Stomach smooth muscle (tissue), 2 donors: ENCODE results near the gene PSME2.

Experiments
- H3K27ac ChIP-seq: one replicate; pipeline ENCODE4 v1.7.0; 2013; ENCODE audit warnings: mild to moderate bottlenecking, low read length, inconsistent platforms
- H3K27me3 ChIP-seq, 2 donors: one replicate each; pipeline ENCODE4 v1.7.0; 2013; ENCODE audit warnings: low read length in 2 of 2; ENCODE audit not compliant: insufficient read depth in 2 of 2, control insufficient read depth in 1 of 2
- H3K36me3 ChIP-seq, 2 donors: one replicate each; pipeline ENCODE4 v1.7.0; 2013; ENCODE audit warnings: low read length in 2 of 2; ENCODE audit not compliant: control insufficient read depth in 2 of 2, insufficient read depth in 2 of 2
- H3K4me1 ChIP-seq: one replicate; pipeline ENCODE4 v1.7.0; 2013; ENCODE audit warnings: low read length; ENCODE audit not compliant: control insufficient read depth, insufficient read depth
- H3K4me3 ChIP-seq, 2 donors: one replicate each; pipeline ENCODE4 v1.7.0; 2013; ENCODE audit warnings: low read length in 2 of 2
- H3K9ac ChIP-seq, 2 donors: one replicate each; pipeline ENCODE4 v1.7.0; 2013; ENCODE audit warnings: low read length in 2 of 2, mild to moderate bottlenecking in 1 of 2
- H3K9me3 ChIP-seq, 2 donors: one replicate each; pipeline ENCODE4 v1.7.0; 2013; ENCODE audit warnings: low read length in 2 of 2; ENCODE audit not compliant: control insufficient read depth in 2 of 2
- donor health status: healthy.
- donor health status: Pancreatic carcinoma.

The PSME2 gene

DNA sequence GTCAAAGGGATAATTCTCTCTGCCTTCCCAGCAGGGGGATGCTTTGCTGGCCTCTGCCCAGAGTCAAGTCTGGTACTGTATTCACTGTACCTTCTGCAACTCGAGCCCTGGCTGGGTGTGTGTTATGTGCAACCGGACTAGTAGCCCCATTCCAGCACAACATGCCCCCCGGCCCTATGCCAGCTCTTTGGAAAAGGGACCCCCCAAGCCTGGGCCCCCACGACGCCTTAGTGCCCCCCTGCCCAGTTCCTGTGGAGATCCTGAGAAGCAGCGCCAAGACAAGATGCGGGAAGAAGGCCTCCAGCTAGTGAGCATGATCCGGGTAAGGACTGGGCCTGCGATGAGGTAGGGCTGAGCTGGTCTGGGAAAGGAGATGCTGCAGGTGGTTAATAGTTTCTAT, 4.2 kb upstream of the PSME2 start:
- no peak overlapping the region for H3K27ac ChIP-seq
- H3K36me3 ChIP-seq, result peaks cover 38% of the 10 kb centered on the region in 2 donors
- no peak overlapping the region for H3K4me3 ChIP-seq
- no peaks in the 10 kb centered on the region for H3K9me3 ChIP-seq
- H3K27me3 ChIP-seq, result no peaks in the 10 kb centered on the region
- no peak overlapping the region for H3K9ac ChIP-seq
- peaks cover 24% of the 10 kb centered on the region for H3K4me1 ChIP-seq

DNA sequence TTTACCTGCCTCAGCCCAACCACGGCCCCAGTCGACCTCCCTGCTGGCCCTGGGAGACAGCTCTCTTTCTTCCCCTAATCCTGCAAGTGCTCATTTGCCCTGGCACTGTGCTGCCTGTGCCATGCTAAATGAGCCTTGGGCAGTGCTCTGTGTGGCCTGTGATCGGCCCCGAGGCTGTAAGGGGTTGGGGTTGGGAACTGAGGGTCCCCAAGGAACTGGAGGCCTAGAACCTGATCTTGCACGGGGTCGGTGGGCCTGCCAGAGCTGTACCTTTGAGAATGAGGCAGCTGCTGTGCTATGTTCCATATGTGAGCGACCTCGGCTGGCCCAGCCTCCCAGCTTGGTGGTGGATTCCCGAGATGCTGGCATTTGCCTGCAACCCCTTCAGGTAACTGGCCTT, 3.7 kb upstream of the PSME2 start:
- peaks cover 29% of the 10 kb centered on the region for H3K4me1 ChIP-seq
- peaks cover 33% of the 10 kb centered on the region in 2 donors for H3K36me3 ChIP-seq
- peak overlapping the region in 1 of 2 donors; percentile 36 for H3K9ac ChIP-seq
- H3K27ac ChIP-seq, result no peak overlapping the region
- H3K27me3 ChIP-seq, result no peaks in the 10 kb centered on the region
- H3K4me3 ChIP-seq, result no peak overlapping the region
- H3K9me3 ChIP-seq, result no peaks in the 10 kb centered on the region

DNA sequence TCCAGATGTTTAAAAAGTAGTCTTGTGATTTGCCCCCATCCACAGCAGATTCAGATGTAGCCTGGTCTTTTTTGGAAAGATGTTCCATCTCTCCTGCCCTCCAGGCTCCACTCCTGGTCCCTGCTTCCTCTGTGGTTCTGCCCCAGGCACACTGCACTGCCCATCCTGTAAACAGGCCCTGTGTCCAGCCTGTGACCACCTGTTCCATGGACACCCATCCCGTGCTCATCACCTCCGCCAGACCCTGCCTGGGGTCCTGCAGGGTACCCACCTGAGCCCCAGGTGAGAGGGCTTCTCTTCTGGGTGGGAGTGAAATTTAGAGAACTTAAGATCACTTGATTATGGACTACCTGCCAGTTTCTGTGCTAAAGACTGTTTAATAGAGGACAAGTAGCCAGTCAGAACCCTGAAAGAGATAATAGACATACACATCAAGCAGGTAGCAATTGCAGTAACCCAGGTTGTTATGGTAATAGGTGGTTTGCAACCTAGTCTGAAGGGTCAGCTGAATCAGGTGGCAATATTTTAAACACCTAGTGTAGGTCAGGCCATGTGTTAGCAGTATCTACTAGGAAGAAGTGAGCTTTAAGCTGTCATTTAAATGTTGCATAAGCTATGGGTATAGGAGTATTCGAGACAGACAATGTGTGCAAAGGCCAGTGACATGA, 3.0 kb upstream of the PSME2 start:
- H3K9me3 ChIP-seq, result no peaks in the 10 kb centered on the region
- peak overlapping the region in 1 of 2 donors; percentile 36 for H3K9ac ChIP-seq
- H3K27me3 ChIP-seq, result no peaks in the 10 kb centered on the region
- peaks cover 33% of the 10 kb centered on the region for H3K4me1 ChIP-seq
- H3K4me3 ChIP-seq, result no peak overlapping the region
- peaks cover 27 to 28% of the 10 kb centered on the region in 2 donors for H3K36me3 ChIP-seq
- no peak overlapping the region for H3K27ac ChIP-seq

DNA sequence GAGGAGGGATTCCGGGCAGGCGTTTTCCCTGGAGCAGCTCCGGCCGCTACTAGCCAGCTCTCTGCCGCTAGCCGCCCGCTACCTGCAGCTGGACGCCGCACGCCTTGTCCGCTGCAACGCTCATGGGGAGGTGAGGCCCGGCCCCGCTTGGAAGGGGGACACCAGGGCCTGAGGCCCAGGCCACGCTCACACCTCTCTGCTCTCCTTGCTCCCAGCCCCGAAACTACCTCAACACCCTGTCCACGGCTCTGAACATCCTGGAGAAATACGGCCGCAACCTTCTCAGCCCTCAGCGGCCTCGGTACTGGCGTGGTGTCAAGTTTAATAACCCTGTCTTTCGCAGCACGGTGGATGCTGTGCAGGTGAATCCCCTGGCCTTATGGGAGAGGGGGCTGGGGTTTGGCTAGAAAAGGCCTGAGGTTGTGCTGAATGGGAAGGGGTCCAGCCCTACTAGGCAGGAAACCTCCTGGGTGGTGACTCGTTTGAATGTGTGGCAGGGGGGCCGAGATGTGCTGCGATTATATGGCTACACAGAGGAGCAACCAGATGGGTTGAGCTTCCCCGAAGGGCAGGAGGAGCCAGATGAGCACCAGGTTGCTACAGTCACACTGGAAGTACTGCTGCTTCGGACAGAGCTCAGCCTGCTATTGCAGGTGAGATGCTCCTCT, 1.5 kb upstream of the PSME2 start:
- H3K36me3 ChIP-seq, result peaks cover 27 to 35% of the 10 kb centered on the region in 2 donors
- H3K4me1 ChIP-seq, result peaks cover 33% of the 10 kb centered on the region
- peak overlapping the region; percentile 88 for H3K27ac ChIP-seq
- H3K4me3 ChIP-seq, result peak overlapping the region; percentile 95 to 100
- no peaks in the 10 kb centered on the region for H3K9me3 ChIP-seq
- H3K9ac ChIP-seq, result peak overlapping the region; percentile 79 to 93
- H3K27me3 ChIP-seq, result no peaks in the 10 kb centered on the region

DNA sequence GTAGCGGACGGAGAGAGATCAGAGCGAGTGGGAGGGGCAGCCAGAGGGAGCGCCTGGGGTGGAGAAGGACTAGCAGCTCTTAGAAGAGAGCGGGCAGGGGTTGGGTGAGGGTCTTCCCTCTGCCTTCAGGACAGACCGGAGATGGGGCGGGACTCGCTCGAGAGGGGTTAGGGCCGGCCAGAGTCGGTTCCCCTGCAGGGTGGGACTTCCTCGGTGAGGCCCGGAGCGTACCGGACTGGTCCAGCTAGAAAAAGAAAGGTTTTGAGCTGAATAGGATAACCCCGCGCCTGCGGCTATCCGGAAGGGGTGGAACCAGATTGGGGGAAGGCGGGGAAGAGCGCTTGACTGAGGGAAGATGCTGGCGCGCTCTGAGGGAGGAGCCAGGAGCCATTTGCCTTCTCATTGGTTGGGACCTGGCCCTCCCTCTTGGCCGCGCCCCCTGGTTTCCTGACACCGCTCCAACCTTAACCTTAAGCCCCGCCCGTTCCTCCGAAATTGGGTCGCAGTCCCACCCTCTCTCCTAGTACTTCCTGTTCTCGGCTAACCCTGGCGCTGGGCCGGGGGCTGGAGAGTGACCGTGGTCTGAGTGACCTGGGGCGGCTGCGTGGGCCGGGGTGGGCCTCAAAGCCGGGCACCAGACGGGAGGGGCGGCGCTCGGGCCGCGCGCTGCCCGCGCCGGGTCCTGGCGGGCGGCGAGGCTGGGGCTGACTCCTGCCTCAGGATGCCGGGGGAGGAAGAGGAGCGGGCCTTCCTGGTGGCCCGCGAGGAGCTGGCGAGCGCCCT, 759 bp upstream of the PSME2 start, which contains the start of gene RNF31:
Gene RNF31 (plus strand): TSS at position 521 of the 783 bp plus-strand sequence. CDS start 201 bp downstream, at position 722.
- Histone ChIP-seq H3K4me1 (peaks cover 34% of the 10 kb centered on the region), H3K9ac (peak within 1 kb of the TSS; percentile 89 to 93), H3K9me3 (no peaks in the 10 kb centered on the region), H3K27me3 (no peaks in the 10 kb centered on the region), H3K4me3 (peak within 1 kb of the TSS; percentile 95 to 100), H3K36me3 (peaks cover 27 to 35% of the 10 kb centered on the region in 2 donors), H3K27ac (peak within 1 kb of the TSS; percentile 88)

DNA sequence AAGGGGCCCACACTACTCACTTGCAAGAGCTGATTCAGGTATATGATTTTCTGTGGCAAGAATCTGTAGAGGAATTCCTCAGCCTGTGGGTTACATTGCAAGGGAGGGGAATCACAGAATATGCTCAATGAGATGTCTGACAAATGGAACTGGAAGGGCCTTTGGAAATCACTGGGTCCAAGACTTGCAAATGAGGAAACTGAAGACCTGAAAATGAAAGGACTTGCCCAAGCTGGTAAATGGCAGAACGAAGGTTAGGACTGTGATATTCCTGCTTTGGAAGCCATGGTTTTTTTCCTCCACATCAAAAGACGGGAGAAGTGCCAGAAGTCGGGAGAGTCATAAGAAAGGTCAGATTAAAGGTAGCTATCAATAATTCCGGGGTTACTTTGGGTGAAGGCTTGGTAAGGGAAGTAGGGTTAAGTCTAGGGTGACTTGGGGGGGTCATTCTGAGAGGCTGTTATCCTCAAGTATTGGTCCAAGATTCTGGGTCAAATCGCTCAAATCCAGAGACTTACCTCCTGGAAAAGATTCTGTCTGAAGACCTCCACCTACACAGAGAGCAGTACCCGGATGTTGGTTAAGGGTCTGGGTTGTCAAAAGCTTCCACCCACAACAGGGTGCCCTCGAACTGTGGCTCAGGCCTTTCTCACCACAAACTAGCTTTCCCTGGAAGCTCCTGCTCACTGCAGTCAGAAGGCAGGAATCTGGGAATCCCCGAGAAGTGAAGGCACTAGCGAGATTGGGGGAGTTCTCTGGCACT, 539 bp downstream of the PSME2 start:
- H3K4me3 ChIP-seq, result peak overlapping the region; percentile 95 to 100
- H3K9me3 ChIP-seq, result no peaks in the 10 kb centered on the region
- H3K4me1 ChIP-seq, result peaks cover 42% of the 10 kb centered on the region
- H3K36me3 ChIP-seq, result peaks cover 17 to 23% of the 10 kb centered on the region in 2 donors
- no peaks in the 10 kb centered on the region for H3K27me3 ChIP-seq
- H3K9ac ChIP-seq, result peak overlapping the region; percentile 89 to 93
- H3K27ac ChIP-seq, result peak overlapping the region; percentile 88

DNA sequence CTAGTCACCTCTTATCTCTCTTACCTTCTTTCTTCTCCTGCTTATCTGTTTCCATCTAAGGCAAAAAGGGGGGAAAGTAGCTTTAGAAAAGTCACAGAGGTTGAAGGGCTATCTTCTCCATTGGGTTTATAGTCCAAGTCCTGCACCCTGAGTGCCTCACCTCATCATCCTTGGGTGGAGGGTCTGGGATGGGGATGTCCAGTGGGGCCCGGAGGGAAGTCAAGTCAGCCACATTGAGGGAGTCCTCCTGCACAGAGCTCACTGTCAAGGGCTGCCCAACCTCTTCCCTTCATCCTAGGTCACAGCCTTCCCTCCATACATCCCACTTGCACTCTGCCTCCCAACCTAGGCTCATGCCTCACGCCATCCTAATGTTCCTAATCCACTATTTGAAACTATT, 1.2 kb downstream of the PSME2 start:
- Histone ChIP-seq H3K4me1 (peaks cover 43% of the 10 kb centered on the region), H3K4me3 (no peak overlapping the region), H3K36me3 (peaks cover 11 to 17% of the 10 kb centered on the region in 2 donors), H3K27me3 (no peaks in the 10 kb centered on the region), H3K27ac (peak overlapping the region; percentile 88), H3K9ac (peak overlapping the region; percentile 29 to 93), H3K9me3 (no peaks in the 10 kb centered on the region)

DNA sequence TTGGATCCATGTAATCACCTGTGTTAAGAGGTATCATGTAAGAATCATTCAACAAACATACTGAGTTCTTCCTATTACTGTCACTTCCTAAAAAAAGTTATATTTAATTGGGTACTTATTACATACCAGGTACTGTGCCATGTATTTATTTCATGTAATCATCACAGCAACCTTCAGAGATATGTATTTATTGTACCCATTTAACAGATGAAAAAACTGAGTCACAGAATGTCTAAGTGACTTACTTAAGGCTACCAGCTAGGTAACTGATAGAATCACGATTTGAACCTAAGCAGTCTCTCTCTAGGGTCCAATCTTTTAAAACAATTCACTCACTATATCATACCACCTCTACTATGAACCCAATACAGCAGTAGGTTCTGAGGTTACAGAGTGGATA, 2.0 kb downstream of the PSME2 start:
- Histone ChIP-seq H3K4me3 (no peak overlapping the region), H3K27ac (peak overlapping the region; percentile 88), H3K9me3 (no peaks in the 10 kb centered on the region), H3K9ac (no peak overlapping the region), H3K4me1 (peaks cover 43% of the 10 kb centered on the region), H3K36me3 (peaks cover 3 to 10% of the 10 kb centered on the region in 2 donors), H3K27me3 (no peaks in the 10 kb centered on the region)

DNA sequence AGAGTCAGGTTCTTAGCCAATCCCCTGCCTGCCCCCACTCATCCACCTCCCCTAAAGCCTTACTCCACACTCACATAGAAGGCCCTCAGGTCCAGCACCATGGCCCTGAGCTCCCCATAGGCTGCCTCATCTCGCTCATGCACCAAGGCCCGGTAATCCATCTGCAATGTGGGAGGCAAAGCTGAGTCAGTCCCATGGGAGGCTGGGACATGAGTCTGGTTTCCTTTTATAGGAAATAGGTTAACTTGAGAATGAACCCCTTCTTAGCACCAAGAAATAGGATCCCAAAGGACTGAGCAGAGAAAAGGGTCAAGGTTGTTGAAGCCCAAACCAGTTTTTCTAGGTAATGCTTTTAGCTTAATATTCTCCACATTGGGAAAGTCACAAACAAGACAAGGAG, 2.9 kb downstream of the PSME2 start:
- Histone ChIP-seq H3K27me3 (no peaks in the 10 kb centered on the region), H3K4me3 (no peak overlapping the region), H3K4me1 (peaks cover 46% of the 10 kb centered on the region), H3K36me3 (peaks cover 8 to 17% of the 10 kb centered on the region in 2 donors), H3K9ac (no peak overlapping the region), H3K27ac (no peak overlapping the region), H3K9me3 (no peaks in the 10 kb centered on the region)
